HL-60/S4 treated with retinoic acid at 250 ng/mL for 4 days and 3 days (cell line): ENCODE measurements around the gene APOC4.

ENCODE experiments used
- in situ Hi-C: fragments of 300-500 bp; cut with MboI; formaldehyde crosslinking; loops from 2 replicates; pipeline ENCODE4 v1.7.0; 2022; ENCODE audit warnings: low sequenced_read_pairs

The APOC4 gene, protein sequence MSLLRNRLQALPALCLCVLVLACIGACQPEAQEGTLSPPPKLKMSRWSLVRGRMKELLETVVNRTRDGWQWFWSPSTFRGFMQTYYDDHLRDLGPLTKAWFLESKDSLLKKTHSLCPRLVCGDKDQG

GRCh38 chr19:44942067-44942571, at the start of gene APOC4:
TSS of gene APOC4 (plus strand) at chr19:44942237. CDS start at chr19:44942278, 41 bp downstream.
- in situ Hi-C loops, result no loop called here

DNA sequence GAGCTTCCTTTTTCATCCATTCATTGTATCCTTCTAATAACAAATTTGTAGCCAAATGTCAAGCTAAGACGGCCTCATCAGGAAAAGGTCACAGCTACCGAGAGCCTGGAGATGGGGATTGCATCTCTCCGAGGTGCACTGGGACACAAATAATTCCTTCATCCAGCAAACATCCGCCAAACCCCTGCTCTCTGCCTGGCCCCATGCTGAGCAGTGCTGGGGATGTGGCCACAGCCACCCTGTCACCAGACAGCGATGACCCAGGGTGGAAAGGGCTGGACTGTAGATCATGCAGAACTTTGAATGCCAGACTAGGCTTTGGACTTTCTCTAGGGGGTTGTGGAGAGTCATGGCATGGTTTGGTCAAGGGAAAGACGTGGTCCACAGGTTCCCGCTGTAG, 49.1 kb upstream of the APOC4 start:
- in situ Hi-C loops, result no loop called here

DNA sequence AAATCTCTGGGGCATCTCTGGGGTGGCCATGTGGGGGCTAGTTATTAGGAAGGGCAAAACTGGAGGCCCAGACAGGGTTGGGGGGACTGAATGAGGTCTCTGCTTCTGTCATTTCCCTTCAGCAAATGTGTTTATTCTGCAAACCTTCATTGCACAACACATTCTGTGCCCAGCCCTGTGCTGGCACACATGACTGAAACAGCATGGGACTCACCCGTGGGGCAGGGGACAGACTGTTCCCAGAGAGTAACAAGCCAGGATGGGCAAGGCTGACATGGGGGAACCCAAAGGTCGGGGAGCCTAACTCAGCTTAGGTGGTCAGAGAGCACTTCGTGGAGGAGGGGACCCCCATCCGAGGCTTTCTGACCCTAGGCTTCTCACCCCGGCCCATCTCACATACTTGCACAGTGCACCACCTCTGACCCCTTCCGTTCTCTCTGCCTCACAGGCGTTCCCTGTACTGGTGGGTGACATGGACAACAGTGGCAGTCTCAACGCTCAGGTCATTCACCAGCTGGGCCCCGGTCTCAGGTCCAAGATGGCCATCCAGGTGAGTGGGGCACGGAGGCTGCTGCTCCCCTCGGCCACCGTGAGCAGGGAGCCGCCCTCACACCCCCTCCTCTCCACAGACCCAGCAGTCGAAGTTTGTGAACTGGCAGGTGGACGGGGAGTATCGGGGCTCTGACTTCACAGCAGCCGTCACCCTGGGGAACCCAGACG, 48.5 kb upstream of the APOC4 start:
- in situ Hi-C loops, result no loop called here

GRCh38 chr19:44894052-44894400, 48.0 kb upstream of the APOC4 start:
- in situ Hi-C loops, result no loop called here

GRCh38 chr19:44894946-44895345, 47.1 kb upstream of the APOC4 start:
- in situ Hi-C loops, result no loop called here

DNA sequence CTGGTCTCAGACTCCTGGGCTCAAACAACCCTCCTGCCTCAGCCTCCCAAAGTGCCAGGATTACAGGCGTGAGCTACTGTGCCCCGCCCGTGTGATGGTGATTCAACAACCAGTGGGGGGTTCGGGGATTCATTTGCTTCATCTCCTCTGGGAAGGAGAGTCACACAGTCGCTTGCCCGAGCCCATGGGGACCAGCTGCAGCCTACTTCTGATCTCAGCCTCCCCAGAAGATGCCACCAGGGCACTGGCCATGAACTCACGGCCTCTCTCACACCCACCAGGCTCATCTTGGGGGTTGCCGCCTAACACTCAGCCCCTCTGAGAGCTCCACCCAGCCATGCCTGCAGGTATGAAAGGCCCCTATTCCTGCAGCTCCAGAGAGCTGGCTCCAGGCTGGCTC, 44.2 kb upstream of the APOC4 start:
- in situ Hi-C loops, result no loop called here

DNA sequence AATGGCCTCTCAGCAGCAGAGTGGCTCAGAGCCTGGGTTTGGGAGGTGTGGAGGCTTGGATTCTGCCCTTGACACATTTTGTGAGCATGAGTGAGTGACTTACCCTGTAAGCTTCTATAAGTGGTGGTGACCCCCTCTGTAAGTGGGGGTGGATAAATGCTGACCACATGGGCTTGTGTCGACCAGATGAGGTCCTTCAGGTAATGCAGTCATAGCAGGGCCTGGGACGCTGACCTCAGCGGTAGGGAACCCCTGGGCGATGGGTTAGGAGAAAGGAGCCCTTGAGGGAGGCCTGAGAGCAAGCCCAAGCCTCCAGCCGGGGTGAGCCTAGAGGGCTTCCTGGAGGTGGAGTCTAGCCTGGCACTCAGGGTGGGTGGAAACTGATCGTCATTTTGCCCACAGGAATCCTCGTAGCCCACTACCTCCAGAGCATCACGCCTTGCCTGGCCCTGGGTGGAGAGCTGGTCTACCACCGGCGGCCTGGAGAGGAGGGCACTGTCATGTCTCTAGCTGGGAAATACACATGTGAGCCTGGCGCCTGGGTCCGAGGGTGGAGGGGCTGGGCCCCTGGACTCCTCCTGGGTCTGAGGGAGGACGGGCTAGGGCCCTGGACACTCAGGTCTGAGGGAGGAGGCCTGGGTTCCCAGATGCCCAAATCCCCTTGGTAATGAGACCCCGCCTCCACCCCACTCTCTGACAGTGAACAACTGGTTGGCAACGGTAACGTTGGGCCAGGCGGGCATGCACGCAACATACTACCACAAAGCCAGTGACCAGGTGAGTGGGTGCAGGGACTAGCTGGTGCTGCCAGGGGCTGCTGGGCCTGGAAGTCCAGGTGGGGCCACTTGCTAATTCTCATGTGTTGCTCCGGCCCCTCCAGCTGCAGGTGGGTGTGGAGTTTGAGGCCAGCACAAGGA, 41.5 kb upstream of the APOC4 start:
- in situ Hi-C loops, result no loop called here

DNA sequence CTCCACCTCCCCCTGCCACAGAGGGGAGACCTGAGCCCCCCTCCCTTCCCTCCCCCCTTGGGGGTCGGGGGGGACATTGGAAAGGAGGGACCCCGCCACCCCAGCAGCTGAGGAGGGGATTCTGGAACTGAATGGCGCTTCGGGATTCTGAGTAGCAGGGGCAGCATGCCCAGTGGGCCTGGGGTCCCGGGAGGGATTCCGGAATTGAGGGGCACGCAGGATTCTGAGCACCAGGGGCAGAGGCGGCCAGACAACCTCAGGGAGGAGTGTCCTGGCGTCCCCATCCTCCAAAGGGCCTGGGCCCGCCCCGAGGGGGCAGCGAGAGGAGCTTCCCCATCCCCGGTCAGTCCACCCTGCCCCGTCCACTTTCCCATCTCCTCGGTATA, 38.8 kb upstream of the APOC4 start:
- in situ Hi-C loops, result no loop called here

DNA sequence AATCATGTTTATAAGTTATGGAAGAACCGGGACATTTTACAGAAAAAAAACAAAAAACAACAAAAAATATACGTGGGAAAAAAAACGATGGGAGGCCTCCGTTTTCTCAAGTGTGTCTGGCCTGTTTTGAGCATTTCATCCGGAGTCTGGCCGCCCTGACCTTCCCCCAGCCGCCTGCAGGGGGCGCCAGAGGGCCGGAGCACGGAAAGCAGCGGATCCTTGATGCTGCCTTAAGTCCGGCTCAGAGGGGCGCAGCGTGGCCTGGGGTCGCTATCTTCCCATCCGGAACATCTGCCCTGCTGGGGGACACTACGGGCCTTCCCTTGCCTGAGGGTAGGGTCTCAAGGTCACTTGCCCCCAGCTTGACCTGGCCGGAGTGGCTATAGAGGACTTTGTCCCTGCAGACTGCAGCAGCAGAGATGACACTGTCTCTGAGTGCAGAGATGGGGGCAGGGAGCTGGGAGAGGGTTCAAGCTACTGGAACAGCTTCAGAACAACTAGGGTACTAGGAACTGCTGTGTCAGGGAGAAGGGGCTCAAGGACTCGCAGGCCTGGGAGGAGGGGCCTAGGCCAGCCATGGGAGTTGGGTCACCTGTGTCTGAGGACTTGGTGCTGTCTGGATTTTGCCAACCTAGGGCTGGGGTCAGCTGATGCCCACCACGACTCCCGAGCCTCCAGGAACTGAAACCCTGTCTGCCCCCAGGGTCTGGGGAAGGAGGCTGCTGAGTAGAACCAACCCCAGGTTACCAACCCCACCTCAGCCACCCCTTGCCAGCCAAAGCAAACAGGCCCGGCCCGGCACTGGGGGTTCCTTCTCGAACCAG, 38.2 kb upstream of the APOC4 start:
- in situ Hi-C loops, result no loop called here

- in situ Hi-C loops, result no loop called here
Measured at GRCh38 chr19:44904426-44904994, 37.5 kb upstream of the APOC4 start.

GRCh38 chr19:44905437-44906160, 36.4 kb upstream of the APOC4 start, which contains the start of gene APOE:
TSS of gene APOE (plus strand) at chr19:44905796. CDS start at chr19:44906625, 829 bp downstream.
- in situ Hi-C loops, result no loop called here

GRCh38 chr19:44907613-44908012, 34.4 kb upstream of the APOC4 start:
- in situ Hi-C loops, result no loop called here

DNA sequence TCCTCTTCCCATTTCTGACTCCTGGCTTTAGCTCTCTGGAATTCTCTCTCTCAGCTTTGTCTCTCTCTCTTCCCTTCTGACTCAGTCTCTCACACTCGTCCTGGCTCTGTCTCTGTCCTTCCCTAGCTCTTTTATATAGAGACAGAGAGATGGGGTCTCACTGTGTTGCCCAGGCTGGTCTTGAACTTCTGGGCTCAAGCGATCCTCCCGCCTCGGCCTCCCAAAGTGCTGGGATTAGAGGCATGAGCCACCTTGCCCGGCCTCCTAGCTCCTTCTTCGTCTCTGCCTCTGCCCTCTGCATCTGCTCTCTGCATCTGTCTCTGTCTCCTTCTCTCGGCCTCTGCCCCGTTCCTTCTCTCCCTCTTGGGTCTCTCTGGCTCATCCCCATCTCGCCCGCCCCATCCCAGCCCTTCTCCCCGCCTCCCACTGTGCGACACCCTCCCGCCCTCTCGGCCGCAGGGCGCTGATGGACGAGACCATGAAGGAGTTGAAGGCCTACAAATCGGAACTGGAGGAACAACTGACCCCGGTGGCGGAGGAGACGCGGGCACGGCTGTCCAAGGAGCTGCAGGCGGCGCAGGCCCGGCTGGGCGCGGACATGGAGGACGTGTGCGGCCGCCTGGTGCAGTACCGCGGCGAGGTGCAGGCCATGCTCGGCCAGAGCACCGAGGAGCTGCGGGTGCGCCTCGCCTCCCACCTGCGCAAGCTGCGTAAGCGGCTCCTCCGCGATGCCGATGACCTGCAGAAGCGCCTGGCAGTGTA, 33.8 kb upstream of the APOC4 start:
- in situ Hi-C loops, result no loop called here

- in situ Hi-C loops, result no loop called here
Measured at GRCh38 chr19:44908836-44909261, 33.2 kb upstream of the APOC4 start.

DNA sequence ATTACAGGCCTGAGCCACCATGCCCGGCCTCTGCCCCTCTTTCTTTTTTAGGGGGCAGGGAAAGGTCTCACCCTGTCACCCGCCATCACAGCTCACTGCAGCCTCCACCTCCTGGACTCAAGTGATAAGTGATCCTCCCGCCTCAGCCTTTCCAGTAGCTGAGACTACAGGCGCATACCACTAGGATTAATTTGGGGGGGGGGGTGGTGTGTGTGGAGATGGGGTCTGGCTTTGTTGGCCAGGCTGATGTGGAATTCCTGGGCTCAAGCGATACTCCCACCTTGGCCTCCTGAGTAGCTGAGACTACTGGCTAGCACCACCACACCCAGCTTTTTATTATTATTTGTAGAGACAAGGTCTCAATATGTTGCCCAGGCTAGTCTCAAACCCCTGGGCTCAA, 32.3 kb upstream of the APOC4 start:
- in situ Hi-C loops, result loop anchor here (5.0 kb wide), 1 partner anchor 38 kb away; the partner anchor contains the start of gene APOC2

- in situ Hi-C loops, result loop anchor here (5.0 kb wide), 1 partner anchor 35 kb away; the partner anchor contains the start of gene APOC2
Measured at GRCh38 chr19:44911896-44912295, 30.1 kb upstream of the APOC4 start.

GRCh38 chr19:44912854-44913253, 29.2 kb upstream of the APOC4 start:
- in situ Hi-C loops, result loop anchor here (5.0 kb wide), 1 partner anchor 34 kb away; the partner anchor contains the start of gene APOC2
